SK-N-SH treated with all-trans-retinoic acid at 6 μM for 48 hours (cell line): ENCODE measurements around the gene QKI.

Experiments
- ARNTL ChIP-seq: fragments of 450-650 bp; formaldehyde crosslinking; IDR thresholded peaks from 2 replicates; pipeline ENCODE4 v1.5.0; 2020; ENCODE audit warnings: low read depth, mild to moderate bottlenecking, moderate library complexity, borderline replicate concordance
- CSRNP3 ChIP-seq: fragments of 250-450 bp; sonication (Bioruptor Pico); IDR thresholded peaks from 2 replicates; pipeline ENCODE4 v1.5.1; 2021; ENCODE audit warnings: mild to moderate bottlenecking, moderate library complexity
- OSR1 ChIP-seq: fragments of 250-450 bp; sonication (Bioruptor Pico); IDR thresholded peaks from 2 replicates; pipeline ENCODE4 v1.8.0; 2022; ENCODE audit warnings: moderate library complexity, mild to moderate bottlenecking, inconsistent platforms
- PATZ1 ChIP-seq: fragments of 250-450 bp; sonication (Bioruptor Pico); IDR thresholded peaks from 2 replicates; pipeline ENCODE4 v1.8.0; 2020; ENCODE audit warnings: mild to moderate bottlenecking, moderate library complexity, borderline replicate concordance
- POU6F1 ChIP-seq: fragments of 250-450 bp; sonication (Bioruptor Pico); IDR thresholded peaks from 2 replicates; pipeline ENCODE4 v1.8.0; 2021; ENCODE audit warnings: low read depth, mild to moderate bottlenecking, moderate library complexity, borderline replicate concordance
- RARB ChIP-seq: fragments of 250-450 bp; sonication (Bioruptor Pico); IDR thresholded peaks from 2 replicates; pipeline ENCODE4 v1.8.0; 2021; ENCODE audit warnings: mild to moderate bottlenecking, moderate library complexity
- TOX ChIP-seq: fragments of 250-450 bp; sonication (Bioruptor Pico); IDR thresholded peaks from 2 replicates; pipeline ENCODE4 v1.8.0; 2021; ENCODE audit warnings: mild to moderate bottlenecking, moderate library complexity, borderline replicate concordance
- ZC3H10 ChIP-seq: fragments of 250-450 bp; sonication (Bioruptor Pico); IDR thresholded peaks from 2 replicates; pipeline ENCODE4 v1.5.1; 2021; ENCODE audit warnings: mild to moderate bottlenecking, moderate library complexity
- ZFP3 ChIP-seq: fragments of 250-450 bp; sonication (Bioruptor Pico); IDR thresholded peaks from 2 replicates; pipeline ENCODE4 v1.5.0; 2020; ENCODE audit warnings: mild to moderate bottlenecking, moderate library complexity
- ZFP30 ChIP-seq: fragments of 450-650 bp; formaldehyde crosslinking; IDR thresholded peaks from 2 replicates; pipeline ENCODE4 v1.5.0; 2022; ENCODE audit warnings: mild to moderate bottlenecking, moderate library complexity
- ZNF565 ChIP-seq: fragments of 450-650 bp; formaldehyde crosslinking; conservative IDR thresholded peaks from 2 replicates; pipeline ENCODE4 v1.5.0; 2020; ENCODE audit warnings: low read depth, mild to moderate bottlenecking, moderate library complexity
- ZNF70 ChIP-seq: fragments of 450-650 bp; formaldehyde crosslinking; IDR thresholded peaks from 2 replicates; pipeline ENCODE4 v1.5.0; 2020; ENCODE audit warnings: mild to moderate bottlenecking, moderate library complexity
- ZNF8 ChIP-seq: fragments of 450-650 bp; formaldehyde crosslinking; IDR thresholded peaks from 2 replicates; pipeline ENCODE4 v1.5.0; 2020; ENCODE audit warnings: mild to moderate bottlenecking, moderate library complexity
- TF ChIP-seq, protein P1 (sequence below): fragments of 250-450 bp; sonication (Bioruptor Pico); IDR thresholded peaks from 2 replicates; pipeline ENCODE4 v1.5.1; 2020; ENCODE audit warnings: low read depth, mild to moderate bottlenecking, moderate library complexity

- no peak for TF ChIP-seq ZFP30
- TF ChIP-seq OSR1 (CRISPR knock-in tag): no peak
- no peak for TF ChIP-seq ZNF565 (CRISPR knock-in tag)
- no peak for TF ChIP-seq CSRNP3
- TF ChIP-seq PATZ1: no peak
- TF ChIP-seq, protein P1, sequence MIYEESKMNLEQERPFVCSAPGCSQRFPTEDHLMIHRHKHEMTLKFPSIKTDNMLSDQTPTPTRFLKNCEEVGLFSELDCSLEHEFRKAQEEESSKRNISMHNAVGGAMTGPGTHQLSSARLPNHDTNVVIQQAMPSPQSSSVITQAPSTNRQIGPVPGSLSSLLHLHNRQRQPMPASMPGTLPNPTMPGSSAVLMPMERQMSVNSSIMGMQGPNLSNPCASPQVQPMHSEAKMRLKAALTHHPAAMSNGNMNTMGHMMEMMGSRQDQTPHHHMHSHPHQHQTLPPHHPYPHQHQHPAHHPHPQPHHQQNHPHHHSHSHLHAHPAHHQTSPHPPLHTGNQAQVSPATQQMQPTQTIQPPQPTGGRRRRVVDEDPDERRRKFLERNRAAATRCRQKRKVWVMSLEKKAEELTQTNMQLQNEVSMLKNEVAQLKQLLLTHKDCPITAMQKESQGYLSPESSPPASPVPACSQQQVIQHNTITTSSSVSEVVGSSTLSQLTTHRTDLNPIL (CRISPR knock-in tag): no peak
- no peak for TF ChIP-seq RARB
- no peak for TF ChIP-seq POU6F1 (CRISPR knock-in tag)
- no peak for TF ChIP-seq ZNF70
- no peak for TF ChIP-seq ZNF8 (CRISPR knock-in tag)
- TF ChIP-seq TOX (CRISPR knock-in tag): no peak
- TF ChIP-seq ARNTL (CRISPR knock-in tag): no peak
- TF ChIP-seq ZFP3 (CRISPR knock-in tag): no peak
- no peak for TF ChIP-seq ZC3H10 (CRISPR knock-in tag)
Observed at GRCh38 chr6:163579111-163579879, 164.8 kb downstream of the QKI start.
